ENCODE measurements around the gene KLHL30.

GRCh38 chr2:238107525-238108422, 30.7 kb upstream of the KLHL30 start:
- TF ChIP-seq, protein P1, sequence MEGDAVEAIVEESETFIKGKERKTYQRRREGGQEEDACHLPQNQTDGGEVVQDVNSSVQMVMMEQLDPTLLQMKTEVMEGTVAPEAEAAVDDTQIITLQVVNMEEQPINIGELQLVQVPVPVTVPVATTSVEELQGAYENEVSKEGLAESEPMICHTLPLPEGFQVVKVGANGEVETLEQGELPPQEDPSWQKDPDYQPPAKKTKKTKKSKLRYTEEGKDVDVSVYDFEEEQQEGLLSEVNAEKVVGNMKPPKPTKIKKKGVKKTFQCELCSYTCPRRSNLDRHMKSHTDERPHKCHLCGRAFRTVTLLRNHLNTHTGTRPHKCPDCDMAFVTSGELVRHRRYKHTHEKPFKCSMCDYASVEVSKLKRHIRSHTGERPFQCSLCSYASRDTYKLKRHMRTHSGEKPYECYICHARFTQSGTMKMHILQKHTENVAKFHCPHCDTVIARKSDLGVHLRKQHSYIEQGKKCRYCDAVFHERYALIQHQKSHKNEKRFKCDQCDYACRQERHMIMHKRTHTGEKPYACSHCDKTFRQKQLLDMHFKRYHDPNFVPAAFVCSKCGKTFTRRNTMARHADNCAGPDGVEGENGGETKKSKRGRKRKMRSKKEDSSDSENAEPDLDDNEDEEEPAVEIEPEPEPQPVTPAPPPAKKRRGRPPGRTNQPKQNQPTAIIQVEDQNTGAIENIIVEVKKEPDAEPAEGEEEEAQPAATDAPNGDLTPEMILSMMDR (conservative IDR thresholded peaks at IDR 0.05 in 1 of 2, IDR thresholded peaks at IDR 0.05 in 1 of 2; ENCODE audit: extremely low read depth in 1 of 2, insufficient read depth in 1 of 2, low read depth in 1 of 2, low read length in 2 of 2), result no peak
- no peak for TF ChIP-seq EZH2 (IDR thresholded peaks at IDR 0.05; ENCODE audit: borderline replicate concordance, low read length)

Data from mammary epithelial cell (primary cell).